HG02970 (cell line): Measurements from ENCODE around the gene CYP26B1.

ENCODE experiments used
- ATAC-seq: cut with Tn5 transposase; IDR thresholded peaks from one replicate; pipeline ENCODE4 v1.9.1; 2021; ENCODE audit warnings: mild to moderate bottlenecking, moderate library complexity, moderate number of reproducible peaks; ENCODE audit not compliant: unreplicated experiment, low FRiP score

CYP26B1 gene

GRCh38 chr2:72156872-72157271, 9.2 kb upstream of the CYP26B1 start:
- no peak for ATAC-seq

GRCh38 chr2:72155737-72156136, 8.1 kb upstream of the CYP26B1 start:
- ATAC-seq, result no peak

- no peak for ATAC-seq
Observed at GRCh38 chr2:72155151-72155550, 7.5 kb upstream of the CYP26B1 start.

- ATAC-seq, result no peak
Observed at GRCh38 chr2:72154386-72154975, 6.8 kb upstream of the CYP26B1 start.

- no peak for ATAC-seq
Observed at GRCh38 chr2:72153924-72154323, 6.3 kb upstream of the CYP26B1 start.

- ATAC-seq, result no peak
Observed at GRCh38 chr2:72153026-72153791, 5.5 kb upstream of the CYP26B1 start.

- no peak for ATAC-seq
Observed at GRCh38 chr2:72150861-72151356, 3.2 kb upstream of the CYP26B1 start.

GRCh38 chr2:72150157-72150860, 2.6 kb upstream of the CYP26B1 start:
- peak; percentile 63 for ATAC-seq

GRCh38 chr2:72149556-72150156, 2.0 kb upstream of the CYP26B1 start:
- ATAC-seq, result no peak

GRCh38 chr2:72148837-72149555, 1.3 kb upstream of the CYP26B1 start:
- no peak for ATAC-seq

- no peak for ATAC-seq
Observed at GRCh38 chr2:72148003-72148836, 558 bp upstream of the CYP26B1 start.

GRCh38 chr2:72146347-72147302, 1.0 kb downstream of the CYP26B1 start:
- ATAC-seq, result no peak

- no peak for ATAC-seq
Observed at GRCh38 chr2:72145658-72146329, 1.9 kb downstream of the CYP26B1 start.

- no peak for ATAC-seq
Observed at GRCh38 chr2:72145289-72145657, 2.4 kb downstream of the CYP26B1 start.

GRCh38 chr2:72144632-72145288, 2.9 kb downstream of the CYP26B1 start:
- no peak for ATAC-seq

- ATAC-seq, result no peak
Observed at GRCh38 chr2:72144274-72144631, 3.4 kb downstream of the CYP26B1 start.

GRCh38 chr2:72143441-72144273, 4.0 kb downstream of the CYP26B1 start:
- no peak for ATAC-seq
